IMR-90 (cell line): ENCODE results near the gene MGLL. TPM values are rescaled to one million over a fixed set of nuclear protein-coding genes. Genes with fewer than 3 reads are reported as not detected.

ENCODE experiments used
- ATAC-seq: fragments of 200-7000 bp; cut with Tn5 transposase; 2 replicates; pipeline ENCODE4 v1.9.1; 2020; ENCODE audit warnings: low read depth, mild to moderate bottlenecking, moderate library complexity
- BruUV-seq: library from RNA; stranded (reverse); fragments of 400-500 nt; replicated peaks from 2 replicates; lab custom pipeline; 2021; lab: Mats Ljungman, UMichigan
- CTCF ChIA-PET: fragments of 300-600 bp; formaldehyde crosslinking; extraction: SDS; loops from one replicate; lab custom pipeline; 2021; ENCODE audit warnings: antibody characterized with exemption; lab: Yijun Ruan, JAX
- POLR2A ChIA-PET: fragments of 300-600 bp; sonication (Branson Sonifier 250); formaldehyde crosslinking; loops from one replicate; lab custom pipeline; 2022; ENCODE audit warnings: antibody characterized with exemption; ENCODE audit not compliant: unreplicated experiment; lab: Charles Lee
- DNase-seq: peaks from one replicate; pipeline ENCODE4 v3.0.0; 2013
- H2AFZ ChIP-seq: replicated peaks from 2 replicates; pipeline ENCODE3; 2013; ENCODE audit warnings: low read length, mild to moderate bottlenecking; ENCODE audit not compliant: poor library complexity
- H2AK5ac ChIP-seq: 2 replicates; pipeline ENCODE4 v1.6.1; 2013; ENCODE audit warnings: low read depth, low read length, inconsistent platforms
- H2AK9ac ChIP-seq: replicated peaks from 2 replicates; pipeline ENCODE3; 2013; ENCODE audit warnings: mild to moderate bottlenecking, low read depth, low read length, moderate library complexity; ENCODE audit not compliant: poor library complexity
- H2BK120ac ChIP-seq: 2 replicates; pipeline ENCODE4 v1.6.1; 2013; ENCODE audit warnings: low read depth, low read length, inconsistent platforms
- H2BK15ac ChIP-seq: 3 replicates; pipeline ENCODE4 v1.6.1; 2013; ENCODE audit warnings: low read depth, low read length, inconsistent platforms
- H2BK20ac ChIP-seq: 2 replicates; pipeline ENCODE4 v1.6.1; 2013; ENCODE audit warnings: low read depth, mild to moderate bottlenecking, inconsistent platforms, low read length, moderate library complexity
- H2BK5ac ChIP-seq: 2 replicates; pipeline ENCODE4 v1.6.1; 2013; ENCODE audit warnings: mild to moderate bottlenecking, low read depth, low read length, inconsistent platforms; ENCODE audit not compliant: poor library complexity, severe bottlenecking
- H3K14ac ChIP-seq: replicated peaks from 2 replicates; pipeline ENCODE4 v1.6.1; 2013; ENCODE audit warnings: low read depth, low read length, inconsistent platforms
- H3K18ac ChIP-seq: 2 replicates; pipeline ENCODE4 v1.6.1; 2013; ENCODE audit warnings: low read depth, low read length, control low read depth
- H3K23ac ChIP-seq: 2 replicates; pipeline ENCODE4 v1.6.1; 2013; ENCODE audit warnings: low read depth, low read length, inconsistent platforms
- H3K27ac ChIP-seq: 2 replicates; pipeline ENCODE4 v1.5.1; 2013; ENCODE audit warnings: mild to moderate bottlenecking, control low read depth, low read length; ENCODE audit not compliant: insufficient read depth
- H3K27me3 ChIP-seq: 2 replicates; pipeline ENCODE4 v1.6.1; 2013; ENCODE audit warnings: low read length; ENCODE audit not compliant: control insufficient read depth, insufficient read depth
- H3K36me3 ChIP-seq: 2 replicates; pipeline ENCODE4 v1.6.1; 2013; ENCODE audit warnings: low read length, mixed read lengths; ENCODE audit not compliant: control insufficient read depth, insufficient read depth
- H3K4ac ChIP-seq: 2 replicates; pipeline ENCODE4 v1.6.1; 2013; ENCODE audit warnings: low read depth, low read length, inconsistent platforms
- H3K4me1 ChIP-seq: 2 replicates; pipeline ENCODE4 v1.6.1; 2013; ENCODE audit warnings: low read length, mixed read lengths; ENCODE audit not compliant: control insufficient read depth, insufficient read depth
- H3K4me2 ChIP-seq: 2 replicates; pipeline ENCODE4 v1.6.1; 2013; ENCODE audit warnings: low read depth, mild to moderate bottlenecking, control low read depth, low read length, moderate library complexity
- H3K4me3 ChIP-seq: 2 replicates; pipeline ENCODE4 v1.5.1; 2013; ENCODE audit warnings: low read depth, mild to moderate bottlenecking, control low read depth, low read length, moderate library complexity; ENCODE audit not compliant: insufficient read depth
- H3K56ac ChIP-seq: 2 replicates; pipeline ENCODE4 v1.6.1; 2013; ENCODE audit warnings: low read length, inconsistent platforms; ENCODE audit not compliant: insufficient read depth; ENCODE audit errors: extremely low read depth
- H3K79me1 ChIP-seq, 2 experiments: 2 replicates each; pipeline ENCODE4 v1.6.1; 2013; ENCODE audit warnings: low read length in 2 of 2, inconsistent platforms in 1 of 2, low read depth in 1 of 2
- H3K9ac ChIP-seq: 2 replicates; pipeline ENCODE4 v1.6.1; 2013; ENCODE audit warnings: low read depth, low read length, control low read depth
- H3K9me1 ChIP-seq: 2 replicates; pipeline ENCODE4 v1.6.1; 2013; ENCODE audit warnings: low read length, inconsistent platforms; ENCODE audit not compliant: insufficient read depth
- H3K9me3 ChIP-seq: 2 replicates; pipeline ENCODE4 v1.6.1; 2013; ENCODE audit warnings: low read length; ENCODE audit not compliant: control insufficient read depth, insufficient read depth
- H4K20me1 ChIP-seq: 2 replicates; pipeline ENCODE4 v1.6.1; 2013; ENCODE audit warnings: low read length, inconsistent platforms; ENCODE audit not compliant: insufficient read depth
- H4K5ac ChIP-seq: 2 replicates; pipeline ENCODE4 v1.6.1; 2013; ENCODE audit warnings: mild to moderate bottlenecking, low read depth, low read length, control low read depth
- H4K8ac ChIP-seq, 2 experiments: 2 replicates each; pipeline ENCODE4 v1.6.1; 2013; ENCODE audit warnings: low read depth in 2 of 2, low read length in 2 of 2, control low read depth in 1 of 2, inconsistent platforms in 1 of 2
- H4K91ac ChIP-seq: 2 replicates; pipeline ENCODE4 v1.6.1; 2013; ENCODE audit warnings: low read depth, low read length, inconsistent platforms; ENCODE audit not compliant: insufficient read depth
- BHLHE40 ChIP-seq: fragments of 150-350 bp; IDR thresholded peaks from 2 replicates; pipeline ENCODE4 v1.6.1; 2016; ENCODE audit warnings: mild to moderate bottlenecking, low read depth, low read length
- CHD1 ChIP-seq: IDR thresholded peaks from 2 replicates; pipeline ENCODE4 v1.6.1; 2012; ENCODE audit warnings: low read depth, low read length, improper control_type of control experiment
- CTCF ChIP-seq: conservative IDR thresholded peaks from 2 replicates; pipeline ENCODE4 v1.5.1; 2012; ENCODE audit warnings: mild to moderate bottlenecking, low read depth, low read length, improper control_type of control experiment
- ELK1 ChIP-seq: fragments of 150-350 bp; IDR thresholded peaks from 2 replicates; pipeline ENCODE4 v1.6.1; 2016; ENCODE audit warnings: low read depth, mild to moderate bottlenecking, low read length, moderate library complexity, borderline replicate concordance
- MAFK ChIP-seq: IDR thresholded peaks from 2 replicates; pipeline ENCODE4 v1.6.1; 2012; ENCODE audit warnings: low read depth, low read length, improper control_type of control experiment
- RAD21 ChIP-seq: IDR thresholded peaks from 2 replicates; pipeline ENCODE4 v1.6.1; 2012; ENCODE audit warnings: low read length, improper control_type of control experiment
- WGBS, 2 experiments: methylation state at CpG; one replicate each; pipeline versions ENCODE4 v1.1.5 to v1.1.7; 2013; ENCODE audit warnings: missing lambda C conversion rate in 2 of 2; ENCODE audit not compliant: insufficient read length in 1 of 2; ENCODE audit errors: extremely low coverage in 2 of 2; 5-methylcytosine and 5-hydroxymethylcytosine counted together
- dilution Hi-C: fragments of 300-500 bp; cut with HindIII; formaldehyde crosslinking; loops from one replicate; pipeline ENCODE4 v1.14.3; 2018; ENCODE audit warnings: low sequenced_read_pairs; ENCODE audit not compliant: unreplicated experiment
- in situ Hi-C: fragments of 300-500 bp; cut with MboI; formaldehyde crosslinking; loops from 3 replicates; pipeline ENCODE4 v1.14.3; 2019; ENCODE audit warnings: low sequenced_read_pairs, inconsistent platforms, mixed read lengths
- intact Hi-C: fragments of 100-400 bp; cut with micrococcal nuclease; formaldehyde crosslinking; loops from 2 replicates; pipeline ENCODE4 v1.10.0; 2022
- polyA plus RNA-seq, 3 experiments: library from polyadenylated mRNA; depleted of rRNA; stranded (reverse); fragments of >200 nt; gene quantifications; 2 replicates each; pipeline ENCODE4 v1.2.3, GENCODE V29; 2012; ENCODE audit warnings: low replicate concordance in 1 of 3
- total RNA-seq: library from RNA; depleted of rRNA; stranded (reverse); fragments of >200 nt; gene quantifications from 2 replicates; pipeline ENCODE4 v1.2.3, GENCODE V29; 2012
- TF ChIP-seq, protein P1 (sequence below): fragments of 150-350 bp; IDR thresholded peaks from 2 replicates; pipeline ENCODE4 v1.6.1; 2017; ENCODE audit warnings: mild to moderate bottlenecking, antibody characterized with exemption, low read length, low read depth

MGLL gene
- total and polyA plus RNA-seq, 2 of the 4 experiments (the other 2 are of a cell fraction) = 23.7 to 60.6 TPM

GRCh38 chr3:127794972-127795371, 27.3 kb downstream of the MGLL start:
- no peak overlapping the region for H2BK120ac ChIP-seq
- no TSS peak for BruUV-seq
- no peaks in the 10 kb centered on the region for H3K9me3 ChIP-seq
- no peak overlapping the region for H3K27ac ChIP-seq
- no peak overlapping the region for H2AK5ac ChIP-seq
- POLR2A ChIA-PET = no interaction called here
- ATAC-seq (no peak), DNase-seq (no peak)
- H2AK9ac ChIP-seq = no peak overlapping the region
- H3K9ac ChIP-seq = no peak overlapping the region
- dilution Hi-C loops (no loop called here), in situ Hi-C loops (no loop called here), intact Hi-C loops (no loop called here)
- no peak overlapping the region for H2BK5ac ChIP-seq
- H4K20me1 ChIP-seq = no peaks in the 10 kb centered on the region
- H4K5ac ChIP-seq = no peak overlapping the region
- H2BK15ac ChIP-seq = no peak overlapping the region
- no peak overlapping the region for H2AFZ ChIP-seq
- H3K4ac ChIP-seq = no peak overlapping the region
- no CpG with 5 or more reads among the region's 2 CpGs for WGBS, 2 experiments
- H3K79me1 ChIP-seq = peaks cover 28 to 82% of the 10 kb centered on the region in 2 experiments
- CTCF ChIA-PET = no interaction called here
- peaks cover 12% of the 10 kb centered on the region; the same call in 1 of the 2 replicates for H3K36me3 ChIP-seq
- no peak overlapping the region for H3K18ac ChIP-seq
- H3K14ac ChIP-seq = no peak overlapping the region
- TF ChIP-seq ELK1 (no peak), BHLHE40 (no peak), MAFK (no peak), CHD1 (no peak), RAD21 (no peak), CTCF (no peak)
- TF ChIP-seq, protein P1, sequence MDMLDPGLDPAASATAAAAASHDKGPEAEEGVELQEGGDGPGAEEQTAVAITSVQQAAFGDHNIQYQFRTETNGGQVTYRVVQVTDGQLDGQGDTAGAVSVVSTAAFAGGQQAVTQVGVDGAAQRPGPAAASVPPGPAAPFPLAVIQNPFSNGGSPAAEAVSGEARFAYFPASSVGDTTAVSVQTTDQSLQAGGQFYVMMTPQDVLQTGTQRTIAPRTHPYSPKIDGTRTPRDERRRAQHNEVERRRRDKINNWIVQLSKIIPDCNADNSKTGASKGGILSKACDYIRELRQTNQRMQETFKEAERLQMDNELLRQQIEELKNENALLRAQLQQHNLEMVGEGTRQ = no peak
- no peaks in the 10 kb centered on the region for H3K27me3 ChIP-seq
- H3K23ac ChIP-seq = no peak overlapping the region
- H3K4me1 ChIP-seq = peaks cover 36% of the 10 kb centered on the region
- no peak overlapping the region for H2BK20ac ChIP-seq
- H3K4me2 ChIP-seq = no peak overlapping the region
- peaks cover 43% of the 10 kb centered on the region for H3K9me1 ChIP-seq
- no peak overlapping the region for H4K91ac ChIP-seq
- H4K8ac ChIP-seq = no peak overlapping the region
- H3K56ac ChIP-seq = no peak overlapping the region
- no peak overlapping the region for H3K4me3 ChIP-seq
